H1 (cell line): ENCODE measurements around the gene ADPRS. TPM values are rescaled to one million over a fixed set of nuclear protein-coding genes. Genes with fewer than 3 reads are reported as not detected.

ENCODE experiments used
- CTCF ChIA-PET: fragments of 300-600 bp; sonication (Branson Sonifier 250); formaldehyde crosslinking; loops from one replicate; lab custom pipeline; 2021; ENCODE audit not compliant: partially characterized antibody; lab: Charles Lee
- POLR2A ChIA-PET: fragments of 300-600 bp; sonication (Branson Sonifier 250); formaldehyde crosslinking; loops from one replicate; lab custom pipeline; 2021; ENCODE audit warnings: inconsistent platforms; ENCODE audit not compliant: partially characterized antibody; lab: Charles Lee
- DNase-seq, 2 experiments: peaks; one replicate each; pipeline versions ENCODE4 v3.0.0 to v3.0.0-alpha.2; 2010 to 2022; ENCODE audit warnings: low spot score in 2 of 2, low read depth in 1 of 2, mixed read lengths in 1 of 2
- FAIRE-seq: peaks from 2 replicates; lab custom pipeline; 2011; peaks lifted over from hg19 to GRCh38; lab: Jason Lieb, UNC
- H2AFZ ChIP-seq: 2 replicates; pipeline ENCODE4 v1.8.1; 2012; ENCODE audit warnings: low read length, inconsistent platforms
- H2AK5ac ChIP-seq: 2 replicates; pipeline ENCODE4 v1.6.1; 2013; ENCODE audit warnings: low read depth, low read length
- H2BK120ac ChIP-seq: replicated peaks from 2 replicates; pipeline ENCODE3; 2013; ENCODE audit warnings: low read depth, low read length, inconsistent platforms
- H2BK12ac ChIP-seq: 2 replicates; pipeline ENCODE4 v1.6.1; 2013; ENCODE audit warnings: low read depth, low read length
- H2BK15ac ChIP-seq: 2 replicates; pipeline ENCODE4 v1.6.1; 2013; ENCODE audit warnings: low read length
- H2BK20ac ChIP-seq: 2 replicates; pipeline ENCODE4 v1.6.1; 2013; ENCODE audit warnings: low read length
- H2BK5ac ChIP-seq: 2 replicates; pipeline ENCODE4 v1.6.1; 2013; ENCODE audit warnings: low read depth, low read length
- H3K14ac ChIP-seq: 2 replicates; pipeline ENCODE4 v1.6.1; 2013; ENCODE audit warnings: inconsistent platforms; ENCODE audit not compliant: insufficient read length
- H3K18ac ChIP-seq: 2 replicates; pipeline ENCODE4 v1.6.1; 2013; ENCODE audit warnings: low read length; ENCODE audit errors: extremely low read depth
- H3K23ac ChIP-seq: 2 replicates; pipeline ENCODE4 v1.6.1; 2013; ENCODE audit warnings: inconsistent platforms; ENCODE audit not compliant: insufficient read length
- H3K23me2 ChIP-seq: 2 replicates; pipeline ENCODE4 v1.6.1; 2013; ENCODE audit warnings: low read depth, low read length
- H3K27ac ChIP-seq: 2 replicates; pipeline ENCODE4 v1.6.1; 2011; ENCODE audit warnings: low read depth, low read length, inconsistent platforms
- H3K27me3 ChIP-seq, 4 experiments: replicated peaks in 1 of 4; 1 replicate in 1 of 4; 2 replicates in 3 of 4; pipeline versions ENCODE4 v1.6.1 to v1.8.1; 2011 to 2013; ENCODE audit warnings: low read length in 3 of 4, mild to moderate bottlenecking in 3 of 4, inconsistent platforms in 2 of 4, mixed read lengths in 2 of 4, moderate library complexity in 1 of 4; ENCODE audit not compliant: control insufficient read depth in 3 of 4, insufficient read depth in 3 of 4; ENCODE audit errors: extremely low read depth in 1 of 4
- H3K36me3 ChIP-seq, 4 experiments: 2 replicates each; pipeline versions ENCODE4 v1.6.1 to v1.8.1; 2011 to 2013; ENCODE audit warnings: mild to moderate bottlenecking in 4 of 4, low read length in 3 of 4, moderate library complexity in 2 of 4, control low read depth in 1 of 4, inconsistent platforms in 1 of 4; ENCODE audit not compliant: insufficient read depth in 4 of 4, control insufficient read depth in 2 of 4
- H3K4ac ChIP-seq: replicated peaks from 2 replicates; pipeline ENCODE3; 2013; ENCODE audit warnings: low read length, low read depth, mixed read lengths, inconsistent platforms; ENCODE audit not compliant: insufficient read length
- H3K4me1 ChIP-seq, 4 experiments: replicated peaks in 1 of 4; 1 replicate in 1 of 4; 2 replicates in 3 of 4; pipeline versions ENCODE4 v1.6.1 to v1.8.1; 2011 to 2013; ENCODE audit warnings: low read length in 3 of 4, inconsistent platforms in 2 of 4, mixed read lengths in 1 of 4; ENCODE audit not compliant: insufficient read depth in 4 of 4, control insufficient read depth in 3 of 4
- H3K4me2 ChIP-seq, 2 experiments: 2 replicates each; pipeline versions ENCODE4 v1.6.1 to v1.8.1; 2011 to 2013; ENCODE audit warnings: low read depth in 2 of 2, low read length in 2 of 2, control low read depth in 1 of 2, inconsistent platforms in 1 of 2, mild to moderate bottlenecking in 1 of 2; ENCODE audit not compliant: insufficient read depth in 1 of 2
- H3K4me3 ChIP-seq, 4 experiments: fragments of 200-600, 300-600 bp in 1 of 4; sonication (generic), shearing (Covaris generic), sonication (Bioruptor Twin) in 1 of 4; 2 replicates each; pipeline versions ENCODE4 v1.5.1 to v1.8.1; 2011 to 2016; ENCODE audit warnings: low read length in 4 of 4, low read depth in 3 of 4, control low read depth in 2 of 4, inconsistent platforms in 2 of 4, mild to moderate bottlenecking in 2 of 4, mixed read lengths in 1 of 4, moderate library complexity in 1 of 4; ENCODE audit not compliant: insufficient read depth in 2 of 4; ENCODE audit errors: extremely low read depth in 1 of 4
- H3K56ac ChIP-seq: replicated peaks from 2 replicates; pipeline ENCODE3; 2013; ENCODE audit warnings: low read depth, mild to moderate bottlenecking, mixed read lengths, low read length, inconsistent platforms; ENCODE audit not compliant: insufficient read length
- H3K79me1 ChIP-seq: 2 replicates; pipeline ENCODE4 v1.6.1; 2013; ENCODE audit warnings: low read depth, low read length, control low read depth
- H3K79me2 ChIP-seq, 2 experiments: 2 replicates each; pipeline versions ENCODE4 v1.6.1 to v1.8.1; 2012 to 2013; ENCODE audit warnings: low read length in 2 of 2, mild to moderate bottlenecking in 2 of 2, inconsistent platforms in 1 of 2; ENCODE audit not compliant: insufficient read depth in 2 of 2, control insufficient read depth in 1 of 2
- H3K9ac ChIP-seq, 4 experiments: replicated peaks in 1 of 4; 1 replicate in 1 of 4; 2 replicates in 3 of 4; pipeline versions ENCODE4 v1.6.1 to v1.8.1; 2011 to 2013; ENCODE audit warnings: low read depth in 3 of 4, low read length in 3 of 4, control low read depth in 2 of 4, mild to moderate bottlenecking in 2 of 4, moderate library complexity in 2 of 4, inconsistent platforms in 1 of 4; ENCODE audit errors: extremely low read depth in 1 of 4
- H3K9me3 ChIP-seq, 2 experiments: 2 replicates each; pipeline versions ENCODE4 v1.6.1 to v1.8.1; 2012 to 2013; ENCODE audit warnings: mild to moderate bottlenecking in 2 of 2, moderate library complexity in 2 of 2, control low read depth in 1 of 2, inconsistent platforms in 1 of 2, low read depth in 1 of 2, low read length in 1 of 2, mixed read lengths in 1 of 2; ENCODE audit not compliant: insufficient read depth in 2 of 2
- H4K20me1 ChIP-seq, 2 experiments: replicated peaks in 1 of 2; 2 replicates each; pipeline versions ENCODE3 to v1.8.1; 2011 to 2013; ENCODE audit warnings: inconsistent platforms in 2 of 2, low read length in 2 of 2, mild to moderate bottlenecking in 1 of 2; ENCODE audit not compliant: insufficient read depth in 2 of 2, control insufficient read depth in 1 of 2
- H4K5ac ChIP-seq: 2 replicates; pipeline ENCODE4 v1.6.1; 2013; ENCODE audit warnings: low read length, low read depth, mixed read lengths, inconsistent platforms; ENCODE audit not compliant: insufficient read length
- H4K8ac ChIP-seq: 2 replicates; pipeline ENCODE4 v1.8.0; 2013; ENCODE audit warnings: mild to moderate bottlenecking, moderate library complexity, low read length, inconsistent platforms; ENCODE audit not compliant: insufficient read depth; ENCODE audit errors: extremely low read depth
- H4K91ac ChIP-seq: replicated peaks from 2 replicates; pipeline ENCODE3; 2013; ENCODE audit warnings: low read length, mixed read lengths, inconsistent platforms; ENCODE audit not compliant: insufficient read length
- ATF2 ChIP-seq: IDR thresholded peaks from 2 replicates; pipeline ENCODE4 v1.6.1; 2012; ENCODE audit warnings: low read length, inconsistent platforms
- CBX8 ChIP-seq: fragments of 300-800, 300-1000 bp; sonication (generic); IDR thresholded peaks from 2 replicates; pipeline ENCODE4 v1.7.1; 2016; ENCODE audit warnings: low read depth, low read length, borderline replicate concordance
- CHD2 ChIP-seq: IDR thresholded peaks from 2 replicates; pipeline ENCODE4 v1.6.1; 2012; ENCODE audit warnings: low read length, improper control_type of control experiment
- HDAC2 ChIP-seq, 2 experiments: fragments of 300-600 bp in 1 of 2; sonication (generic) in 1 of 2; IDR thresholded peaks; 2 replicates each; pipeline ENCODE4 v1.6.1; 2011 to 2012; ENCODE audit warnings: low read depth in 2 of 2, low read length in 2 of 2, mild to moderate bottlenecking in 2 of 2, moderate library complexity in 2 of 2, borderline replicate concordance in 1 of 2, inconsistent platforms in 1 of 2
- NANOG ChIP-seq: IDR thresholded peaks from 2 replicates; pipeline ENCODE4 v1.6.1; 2011; ENCODE audit warnings: low read length, low read depth, mild to moderate bottlenecking, inconsistent platforms; ENCODE audit not compliant: insufficient read depth, poor library complexity, severe bottlenecking
- NRF1 ChIP-seq: IDR thresholded peaks from 2 replicates; pipeline ENCODE4 v1.6.1; 2011; ENCODE audit warnings: mild to moderate bottlenecking, low read depth, low read length, improper control_type of control experiment
- POLR2A ChIP-seq, 2 experiments: IDR thresholded peaks; 1 replicate in 1 of 2; 2 replicates in 1 of 2; pipeline ENCODE4 v1.6.1; 2011; ENCODE audit warnings: low read depth in 2 of 2, low read length in 2 of 2, mild to moderate bottlenecking in 2 of 2; ENCODE audit errors: control extremely low read depth in 1 of 2
- RBBP5 ChIP-seq: IDR thresholded peaks from 2 replicates; pipeline ENCODE4 v1.7.1; 2012; ENCODE audit warnings: low read depth, mild to moderate bottlenecking, inconsistent platforms, low read length, moderate library complexity, borderline replicate concordance
- RFX5 ChIP-seq: IDR thresholded peaks from 2 replicates; pipeline ENCODE4 v1.6.1; 2011; ENCODE audit warnings: low read depth, low read length, improper control_type of control experiment, borderline replicate concordance
- SP1 ChIP-seq: IDR thresholded peaks from 2 replicates; pipeline ENCODE4 v1.6.1; 2011; ENCODE audit warnings: low read depth, low read length
- TEAD4 ChIP-seq: IDR thresholded peaks from 2 replicates; pipeline ENCODE4 v1.6.1; 2012; ENCODE audit warnings: low read depth, low read length, inconsistent platforms, mixed read lengths
- YY1 ChIP-seq: IDR thresholded peaks from 2 replicates; pipeline ENCODE4 v1.6.1; 2011; ENCODE audit warnings: low read depth, mild to moderate bottlenecking, low read length
- WGBS, 2 experiments: shearing (Covaris generic) in 1 of 2; methylation state at CpG; one replicate each; pipeline versions ENCODE4 v1.1.6 to v1.1.7; 2013 to 2015; ENCODE audit warnings: low lambda C conversion rate in 2 of 2, mixed read lengths in 2 of 2, inconsistent platforms in 1 of 2, low coverage in 1 of 2, missing lambda C conversion rate in 1 of 2; ENCODE audit not compliant: insufficient replicate concordance in 2 of 2, insufficient coverage in 1 of 2, insufficient read length in 1 of 2; ENCODE audit errors: extremely low coverage in 1 of 2, missing lambda C conversion rate in 1 of 2; 5-methylcytosine and 5-hydroxymethylcytosine counted together
- polyA plus RNA-seq, 7 experiments: library from polyadenylated mRNA; depleted of rRNA in 3 of 7; stranded (reverse) in 5 of 7; unstranded in 2 of 7; fragments of >200 nt in 5 of 7; fragments of 200-250 nt in 2 of 7; gene quantifications; 1 replicate in 5 of 7; 2 replicates in 1 of 7; 4 replicates in 1 of 7; pipeline versions ENCODE4 v1.2.1 to v1.2.3, GENCODE V29; 2011 to 2013; ENCODE audit warnings: missing spikeins in 2 of 7, mixed read lengths in 2 of 7
- total RNA-seq: library from RNA; stranded (reverse); fragmentation: NEBNext Ultra II Directional; extraction: Animal tissue kit (Norgen Biotek cat#: 25700); gene quantifications from 2 replicates; pipeline ENCODE4 v1.2.1, GENCODE V29; 2021

ADPRS gene
- total and polyA plus RNA-seq, 2 of the 8 experiments (the other 6 are each of a cell fraction or from before 2014, with no cell fraction given): 22.9 to 38.1 TPM

- no peak overlapping the region for H4K8ac ChIP-seq
- no peaks in the 10 kb centered on the region for H3K27me3 ChIP-seq
- no peak overlapping the region for H2BK12ac ChIP-seq
- CTCF ChIA-PET: interaction anchor here (0.7 to 32.6 kb wide), 5 partner anchors 14 to 69 kb away, joined by 3 to 738 read pairs (median 3); partner anchors contain the start of gene TRAPPC3
- H2AFZ ChIP-seq: no peak overlapping the region
- no peak overlapping the region for H2BK20ac ChIP-seq
- H3K23ac ChIP-seq: no peak overlapping the region
- H3K9me3 ChIP-seq: no peaks in the 10 kb centered on the region
- DNase-seq (no peak), FAIRE-seq (no peak)
- 98% methylated on average over 7 of the region's 7 CpGs; no CpG with 5 or more reads in 1 of the 2 experiments for WGBS, 2 experiments
- no peak overlapping the region for H3K14ac ChIP-seq
- H3K79me1 ChIP-seq: peaks cover 5% of the 10 kb centered on the region; the same call in 1 of the 2 replicates
- peaks cover 0 to 10% of the 10 kb centered on the region in 2 experiments for H4K20me1 ChIP-seq
- H3K18ac ChIP-seq: no peak overlapping the region
- POLR2A ChIA-PET: no interaction called here
- H3K4me2 ChIP-seq: no peak overlapping the region
- H3K4me3 ChIP-seq: no peak overlapping the region
- no peak overlapping the region for H3K4ac ChIP-seq
- peaks cover 5% of the 10 kb centered on the region; the same call in 1 of the 2 replicates for H3K23me2 ChIP-seq
- peaks cover 23 to 38% (median 33%) of the 10 kb centered on the region in 4 experiments for H3K36me3 ChIP-seq
- no peak overlapping the region for H4K5ac ChIP-seq
- no peak overlapping the region for H2BK5ac ChIP-seq
- no peak overlapping the region for H2BK15ac ChIP-seq
- H2BK120ac ChIP-seq: no peak overlapping the region
- H2AK5ac ChIP-seq: no peak overlapping the region
- H3K56ac ChIP-seq: no peak overlapping the region
- H4K91ac ChIP-seq: no peak overlapping the region
- peaks cover 0 to 18% (median 13%) of the 10 kb centered on the region in 4 experiments; a peak in 5 of 7 replicates for H3K4me1 ChIP-seq
- H3K79me2 ChIP-seq: peaks cover 0 to 15% of the 10 kb centered on the region in 2 experiments; a peak in 2 of 4 replicates
- H3K27ac ChIP-seq: no peak overlapping the region
- no peak overlapping the region for H3K9ac ChIP-seq
- no peak for TF ChIP-seq HDAC2 (IDR thresholded peaks at IDR 0.05; ENCODE audit: borderline replicate concordance in 1 of 2, low read depth in 2 of 2, low read length in 2 of 2)
- no peak for TF ChIP-seq NANOG
- TF ChIP-seq POLR2A (IDR thresholded peaks at IDR 0.05; ENCODE audit: control extremely low read depth in 1 of 2, low read depth in 2 of 2, low read length in 2 of 2): no peak
- TF ChIP-seq CHD2: no peak
- no peak for TF ChIP-seq ATF2
- TF ChIP-seq TEAD4: no peak
- TF ChIP-seq CBX8: no peak
- TF ChIP-seq RBBP5: no peak
- TF ChIP-seq YY1: no peak
- TF ChIP-seq RFX5: no peak
- no peak for TF ChIP-seq SP1
- no peak for TF ChIP-seq NRF1
Measured at GRCh38 chr1:36093226-36093625, 4.5 kb downstream of the ADPRS start.
